Measurements from ENCODE around the gene MVB12B. TPM values are rescaled to one million over a fixed set of nuclear protein-coding genes. Genes with fewer than 3 reads are reported as not detected.

MVB12B gene, protein sequence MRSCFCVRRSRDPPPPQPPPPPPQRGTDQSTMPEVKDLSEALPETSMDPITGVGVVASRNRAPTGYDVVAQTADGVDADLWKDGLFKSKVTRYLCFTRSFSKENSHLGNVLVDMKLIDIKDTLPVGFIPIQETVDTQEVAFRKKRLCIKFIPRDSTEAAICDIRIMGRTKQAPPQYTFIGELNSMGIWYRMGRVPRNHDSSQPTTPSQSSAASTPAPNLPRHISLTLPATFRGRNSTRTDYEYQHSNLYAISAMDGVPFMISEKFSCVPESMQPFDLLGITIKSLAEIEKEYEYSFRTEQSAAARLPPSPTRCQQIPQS
- 1.6 TPM in 2 replicates for total RNA-seq

GRCh38 chr9:126326228-126327005 is at the start of gene MVB12B:
Gene MVB12B, plus strand, starts transcription at chr9:126326829. Its CDS starts 101 bp downstream, at chr9:126326930.

